HCT116 (cell line): ENCODE results near the gene ZNF331. TPM values are rescaled to one million over a fixed set of nuclear protein-coding genes. Genes with fewer than 3 reads are reported as not detected.

Source experiments
- ATAC-seq: fragments of 200-7000 bp; cut with Tn5 transposase; 2 replicates; pipeline ENCODE4 v1.9.1; 2020; ENCODE audit warnings: mild to moderate bottlenecking, moderate library complexity
- BruUV-seq: library from RNA; stranded (reverse); fragments of 400-500 nt; replicated peaks from 2 replicates; lab custom pipeline; 2021; lab: Mats Ljungman, UMichigan
- CTCF ChIA-PET: fragments of 300-600 bp; sonication (Branson Sonifier 250); formaldehyde crosslinking; loops from one replicate; lab custom pipeline; 2021; ENCODE audit warnings: antibody characterized with exemption; lab: Charles Lee
- POLR2A ChIA-PET: fragments of 300-600, 350-600 bp; sonication (Branson Sonifier 250); formaldehyde crosslinking; loops from one replicate; lab custom pipeline; 2021; ENCODE audit warnings: antibody characterized with exemption; lab: Charles Lee
- RAD21 ChIA-PET, 2 experiments: fragments of 300-600 bp; sonication (Branson Sonifier 250); formaldehyde crosslinking; loops; one replicate each; lab custom pipeline; 2023; ENCODE audit warnings: low total read pairs in 2 of 2; ENCODE audit not compliant: uncharacterized antibody in 2 of 2, unreplicated experiment in 2 of 2, low non-redundant PET in 1 of 2; lab: Charles Lee
- DNase-seq: peaks from one replicate; pipeline ENCODE4 v3.0.0-alpha.2; 2010; ENCODE audit warnings: low read depth, low spot score
- H2AFZ ChIP-seq: fragments of 200-600 bp; shearing (Covaris generic), sonication (generic); 2 replicates; pipeline ENCODE4 v1.6.1; 2017; ENCODE audit warnings: low read depth, mixed run types, mixed read lengths, antibody characterized with exemption, low read length; ENCODE audit not compliant: poor library complexity, severe bottlenecking
- H3K27ac ChIP-seq: 2 replicates; pipeline ENCODE4 v1.5.1; 2012; ENCODE audit warnings: low read depth, low read length
- H3K27me3 ChIP-seq: fragments of 200-600 bp; sonication (generic); 2 replicates; pipeline ENCODE4 v1.6.1; 2016; ENCODE audit warnings: mixed run types, low read length, mixed read lengths; ENCODE audit not compliant: insufficient read depth
- H3K36me3 ChIP-seq, 2 experiments: fragments of 200-500 bp in 1 of 2; fragments of 200-600 bp in 1 of 2; sonication (Bioruptor generic) in 1 of 2; sonication (generic) in 1 of 2; 2 replicates each; pipeline versions ENCODE4 v1.5.1 to v1.6.1; 2014 to 2016; ENCODE audit warnings: low read length in 2 of 2, inconsistent platforms in 1 of 2, mixed read lengths in 1 of 2, mixed run types in 1 of 2; ENCODE audit not compliant: insufficient read depth in 2 of 2, control insufficient read depth in 1 of 2
- H3K4me1 ChIP-seq, 2 experiments: fragments of 200-600 bp in 1 of 2; sonication (generic) in 1 of 2; 2 replicates each; pipeline versions ENCODE4 v1.5.1 to v1.6.1; 2012 to 2017; ENCODE audit warnings: low read length in 2 of 2, inconsistent platforms in 1 of 2, mild to moderate bottlenecking in 1 of 2, mixed read lengths in 1 of 2, mixed run types in 1 of 2, moderate library complexity in 1 of 2; ENCODE audit not compliant: insufficient read depth in 2 of 2, control insufficient read depth in 1 of 2
- H3K4me2 ChIP-seq: fragments of 200-600 bp; sonication (generic); 2 replicates; pipeline ENCODE4 v1.6.1; 2017; ENCODE audit warnings: mixed run types, low read length, mixed read lengths
- H3K4me3 ChIP-seq, 2 experiments: fragments of 200-600 bp in 1 of 2; sonication (generic) in 1 of 2; replicated peaks in 1 of 2; 2 replicates each; pipeline ENCODE4 v1.5.1; 2011 to 2016; ENCODE audit warnings: low read length in 2 of 2, control low read depth in 1 of 2, low read depth in 1 of 2, mild to moderate bottlenecking in 1 of 2, mixed read lengths in 1 of 2, mixed run types in 1 of 2
- H3K79me2 ChIP-seq: fragments of 200-600 bp; sonication (generic); 2 replicates; pipeline ENCODE4 v1.6.1; 2017; ENCODE audit warnings: mild to moderate bottlenecking, mixed run types, low read length, moderate library complexity, mixed read lengths; ENCODE audit not compliant: insufficient read depth
- H3K9ac ChIP-seq: fragments of 200-600 bp; sonication (generic); 2 replicates; pipeline ENCODE4 v1.6.1; 2016; ENCODE audit warnings: low read length, mixed read lengths
- H3K9me2 ChIP-seq: fragments of 200-600 bp; sonication (generic), shearing (Covaris generic); 2 replicates; pipeline ENCODE4 v1.6.1; 2017; ENCODE audit warnings: mixed run types, mild to moderate bottlenecking, moderate library complexity; ENCODE audit not compliant: insufficient read depth
- H3K9me3 ChIP-seq, 2 experiments: fragments of 200-500 bp in 1 of 2; fragments of 200-600 bp in 1 of 2; sonication (Bioruptor generic) in 1 of 2; sonication (generic) in 1 of 2; 2 replicates each; pipeline ENCODE4 v1.6.1; 2014 to 2017; ENCODE audit warnings: low read length in 2 of 2, mixed read lengths in 2 of 2, inconsistent platforms in 1 of 2, low read depth in 1 of 2, mild to moderate bottlenecking in 1 of 2, mixed run types in 1 of 2, moderate library complexity in 1 of 2; ENCODE audit not compliant: control insufficient read depth in 1 of 2, insufficient read depth in 1 of 2
- H4K20me1 ChIP-seq: fragments of 200-600 bp; sonication (generic), shearing (Covaris generic); 2 replicates; pipeline ENCODE4 v1.6.1; 2017; ENCODE audit warnings: mixed run types, mild to moderate bottlenecking, moderate library complexity; ENCODE audit not compliant: insufficient read depth
- CBX3 ChIP-seq: IDR thresholded peaks from 2 replicates; pipeline ENCODE4 v1.6.1; 2012; ENCODE audit warnings: low read depth
- CEBPB ChIP-seq: IDR thresholded peaks from 2 replicates; pipeline ENCODE4 v1.6.1; 2012; ENCODE audit warnings: low read depth
- EGR1 ChIP-seq: IDR thresholded peaks from 2 replicates; pipeline ENCODE4 v1.6.1; 2012; ENCODE audit warnings: low read depth
- ELF1 ChIP-seq: IDR thresholded peaks from 2 replicates; pipeline ENCODE4 v1.6.1; 2012; ENCODE audit warnings: low read depth, borderline replicate concordance
- EZH2 ChIP-seq: fragments of 200-600 bp; sonication (generic); IDR thresholded peaks from 2 replicates; pipeline ENCODE4 v1.6.1; 2017; ENCODE audit warnings: antibody characterized with exemption, mixed run types
- EZH2phosphoT487 ChIP-seq: fragments of 200-600 bp; IDR thresholded peaks from 2 replicates; pipeline ENCODE4 v1.6.1; 2018; ENCODE audit warnings: antibody characterized with exemption, borderline replicate concordance
- FOSL1 ChIP-seq: IDR thresholded peaks from 2 replicates; pipeline ENCODE4 v1.6.1; 2012; ENCODE audit warnings: low read depth
- JUND ChIP-seq: IDR thresholded peaks from 2 replicates; pipeline ENCODE4 v1.6.1; 2012
- POLR2A ChIP-seq: IDR thresholded peaks from 2 replicates; pipeline ENCODE4 v1.7.0; 2011; ENCODE audit warnings: borderline replicate concordance; ENCODE audit not compliant: insufficient read depth, insufficient read length; ENCODE audit errors: extremely low read depth
- POLR2AphosphoS5 ChIP-seq: IDR thresholded peaks from 2 replicates; pipeline ENCODE4 v1.6.1; 2011; ENCODE audit warnings: mild to moderate bottlenecking, low read depth, low read length, moderate library complexity
- SIN3A ChIP-seq: IDR thresholded peaks from 2 replicates; pipeline ENCODE4 v1.6.1; 2012; ENCODE audit warnings: low read depth
- TCF7L2 ChIP-seq: IDR thresholded peaks from 2 replicates; pipeline ENCODE4 v1.7.0; 2011; ENCODE audit warnings: borderline replicate concordance, inconsistent platforms; ENCODE audit not compliant: insufficient read depth, insufficient read length; ENCODE audit errors: extremely low read depth
- YY1 ChIP-seq: IDR thresholded peaks from 2 replicates; pipeline ENCODE4 v1.6.1; 2011; ENCODE audit warnings: low read length, low read depth, moderate library complexity, mild to moderate bottlenecking; ENCODE audit not compliant: insufficient replicate concordance; ENCODE audit errors: extremely low read depth
- ZBTB33 ChIP-seq: IDR thresholded peaks from 2 replicates; pipeline ENCODE4 v1.6.1; 2011; ENCODE audit warnings: mild to moderate bottlenecking, low read length, moderate library complexity; ENCODE audit not compliant: insufficient replicate concordance; ENCODE audit errors: extremely low read depth
- ZFX ChIP-seq: fragments of 450-650 bp; IDR thresholded peaks from 2 replicates; pipeline ENCODE4 v1.6.1; 2017
- ZNF274 ChIP-seq: fragments of 200-500 bp; sonication (Bioruptor generic); IDR thresholded peaks from 2 replicates; pipeline ENCODE4 v1.6.1; 2014; ENCODE audit warnings: mild to moderate bottlenecking, low read depth, low read length, inconsistent platforms
- intact Hi-C: fragments of 100-400 bp; cut with micrococcal nuclease; formaldehyde crosslinking; loops from 2 replicates; pipeline ENCODE4 v1.10.0; 2022
- total RNA-seq: library from RNA; stranded (reverse); gene quantifications from one replicate; pipeline ENCODE4 v1.2.1, GENCODE V29; 2021; ENCODE audit not compliant: unreplicated experiment

ZNF331 gene
- total RNA-seq, 1 experiment from 2014 or later = 0.59 TPM

- ChIA-PET RAD21 (no interaction called here), CTCF (no interaction called here), POLR2A (no interaction called here)
- Histone ChIP-seq H4K20me1 (no peaks in the 10 kb centered on the region), H3K36me3 (no peaks in the 10 kb centered on the region), H3K27me3 (no peaks in the 10 kb centered on the region), H2AFZ (no peak overlapping the region), H3K27ac (no peak overlapping the region), H3K9me3 (peaks cover 0 to 10% of the 10 kb centered on the region in 2 experiments; a peak in 2 of 4 replicates), H3K4me3 (no peak overlapping the region), H3K79me2 (no peaks in the 10 kb centered on the region), H3K4me1 (no peaks in the 10 kb centered on the region), H3K9ac (no peak overlapping the region), H3K9me2 (no peaks in the 10 kb centered on the region), H3K4me2 (no peak overlapping the region)
- ATAC-seq (no peak), DNase-seq (no peak)
- no peak for TF ChIP-seq ELF1
- TF ChIP-seq POLR2AphosphoS5 = no peak
- no peak for TF ChIP-seq POLR2A
- no peak for TF ChIP-seq JUND
- intact Hi-C loops = no loop called here
- BruUV-seq = no TSS peak
Observed at GRCh38 chr19:53541971-53542370, 4.0 kb downstream of the ZNF331 start.

DNA sequence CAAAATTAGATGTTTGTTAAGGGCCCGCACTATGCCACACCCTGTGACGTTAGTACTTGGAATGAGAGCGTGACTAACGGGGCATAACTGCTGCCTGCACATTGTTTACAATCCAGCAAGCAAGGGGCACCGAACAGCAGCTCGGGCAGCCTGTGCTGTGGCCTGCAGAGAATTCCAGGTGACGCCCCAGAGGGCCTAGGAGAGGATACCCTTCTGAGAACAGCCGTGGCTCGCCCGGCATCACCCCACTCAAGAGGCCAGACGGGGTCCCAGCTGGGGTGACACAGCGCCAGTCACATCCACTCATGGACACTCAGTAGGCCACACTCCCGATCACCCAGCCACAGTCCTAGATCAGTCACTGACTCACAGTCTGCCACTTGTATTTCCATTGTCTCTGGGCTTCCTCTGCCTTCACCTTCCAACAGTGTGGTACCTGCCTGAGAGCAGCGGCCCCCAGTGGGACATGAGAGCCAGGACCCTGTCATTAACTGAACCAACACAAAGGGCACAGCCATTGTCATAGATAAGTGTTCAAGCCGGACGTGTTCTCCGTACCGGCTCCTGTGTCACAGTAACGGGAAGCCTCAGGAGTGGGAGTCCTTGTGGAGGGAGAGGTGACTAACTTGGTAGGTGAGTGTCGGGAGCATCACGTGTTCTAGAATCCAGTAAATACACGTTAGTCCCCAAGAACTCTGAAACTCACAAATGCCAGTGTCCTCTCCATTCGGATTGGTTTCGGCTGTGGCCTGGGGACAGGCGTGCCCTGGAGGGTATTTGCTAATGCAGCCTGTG, 7.5 kb downstream of the ZNF331 start:
- Histone ChIP-seq H3K27ac (no peak overlapping the region), H3K79me2 (no peaks in the 10 kb centered on the region), H3K27me3 (no peaks in the 10 kb centered on the region), H3K36me3 (no peaks in the 10 kb centered on the region), H2AFZ (no peak overlapping the region), H3K4me1 (no peaks in the 10 kb centered on the region), H3K4me2 (no peak overlapping the region), H3K9me2 (no peaks in the 10 kb centered on the region), H4K20me1 (no peaks in the 10 kb centered on the region), H3K9me3 (peaks cover 0 to 9% of the 10 kb centered on the region in 2 experiments; a peak in 1 of 4 replicates), H3K4me3 (no peak overlapping the region), H3K9ac (no peak overlapping the region)
- ATAC-seq = no peak
- RAD21 ChIA-PET = no interaction called here
- no TSS peak for BruUV-seq
- CTCF ChIA-PET = no interaction called here
- DNase-seq = no peak
- intact Hi-C loops = no loop called here
- POLR2A ChIA-PET = no interaction called here
- TF ChIP-seq CBX3 (no peak), ZBTB33 (no peak), ELF1 (no peak), EZH2 (no peak), ZNF274 (no peak), SIN3A (no peak), YY1 (no peak), CEBPB (no peak), TCF7L2 (no peak), FOSL1 (no peak), ZFX (no peak), EZH2phosphoT487 (no peak), EGR1 (no peak), POLR2A (no peak)
